PC-3 (cell line): ENCODE results near the gene ZNF160. TPM values are rescaled to one million over a fixed set of nuclear protein-coding genes. Genes with fewer than 3 reads are reported as not detected.

Source experiments
- ATAC-seq: fragments of 200-7000 bp; cut with Tn5 transposase; 2 replicates; pipeline ENCODE4 v1.9.1; 2020; ENCODE audit warnings: mild to moderate bottlenecking, moderate library complexity
- BruUV-seq: library from RNA; stranded (reverse); fragments of 400-500 nt; replicated peaks from 2 replicates; lab custom pipeline; 2021; lab: Mats Ljungman, UMichigan
- CTCF ChIA-PET: fragments of 300-600 bp; sonication (Branson Sonifier 250); formaldehyde crosslinking; loops from one replicate; lab custom pipeline; 2022; ENCODE audit warnings: antibody characterized with exemption; lab: Charles Lee
- POLR2A ChIA-PET: fragments of 300-600 bp; sonication (Branson Sonifier 250); formaldehyde crosslinking; loops from one replicate; lab custom pipeline; 2022; ENCODE audit warnings: antibody characterized with exemption; ENCODE audit not compliant: unreplicated experiment; lab: Charles Lee
- DNase-seq: peaks from one replicate; pipeline ENCODE4 v3.0.0-alpha.2; 2015
- H2AFZ ChIP-seq: fragments of 300-600 bp; sonication (generic); 2 replicates; pipeline ENCODE4 v1.6.0; 2016; ENCODE audit warnings: antibody characterized with exemption, low read length
- H3F3A ChIP-seq: fragments of 300-600 bp; sonication (generic); one replicate; pipeline ENCODE4 v1.6.0; 2017; ENCODE audit warnings: antibody characterized with exemption, low read length, control low read depth, mild to moderate bottlenecking; ENCODE audit not compliant: unreplicated experiment
- H3K27ac ChIP-seq: fragments of 300-600 bp; sonication (generic); 2 replicates; pipeline ENCODE4 v1.5.1; 2016; ENCODE audit warnings: mild to moderate bottlenecking, low read length
- H3K27me3 ChIP-seq: fragments of 300-600 bp; sonication (generic); 2 replicates; pipeline ENCODE4 v1.6.1; 2016; ENCODE audit warnings: low read length, mixed read lengths
- H3K36me3 ChIP-seq: fragments of 300-600 bp; sonication (generic); 2 replicates; pipeline ENCODE4 v1.6.1; 2016; ENCODE audit warnings: low read depth, mixed run types, low read length, mixed read lengths
- H3K4me1 ChIP-seq: fragments of 300-600 bp; sonication (generic); 2 replicates; pipeline ENCODE4 v1.5.1; 2016; ENCODE audit warnings: low read length; ENCODE audit not compliant: insufficient read depth
- H3K4me2 ChIP-seq: fragments of 300-600 bp; sonication (generic); 2 replicates; pipeline ENCODE4 v1.6.0; 2016; ENCODE audit warnings: low read length
- H3K4me3 ChIP-seq: fragments of 300-600 bp; sonication (generic); 2 replicates; pipeline ENCODE4 v1.5.1; 2016; ENCODE audit warnings: mild to moderate bottlenecking, low read length, mixed read lengths
- H3K79me2 ChIP-seq: fragments of 300-600 bp; sonication (generic); 2 replicates; pipeline ENCODE4 v1.6.1; 2017; ENCODE audit warnings: low read length, mixed read lengths
- H3K9ac ChIP-seq: fragments of 300-600 bp; sonication (generic); 2 replicates; pipeline ENCODE4 v1.6.0; 2016; ENCODE audit warnings: mild to moderate bottlenecking, low read length
- H3K9me2 ChIP-seq: fragments of 300-600 bp; sonication (generic); replicated peaks from 2 replicates; pipeline ENCODE4 v1.6.1; 2016; ENCODE audit warnings: mixed run types, low read length, mixed read lengths
- H3K9me3 ChIP-seq: fragments of 300-600 bp; sonication (generic); 2 replicates; pipeline ENCODE4 v1.6.1; 2016; ENCODE audit warnings: low read length, mixed read lengths
- H4K20me1 ChIP-seq: fragments of 300-600 bp; sonication (generic); 2 replicates; pipeline ENCODE4 v1.6.1; 2016; ENCODE audit warnings: low read length, mixed read lengths
- EZH2 ChIP-seq: fragments of 300-600 bp; sonication (generic); IDR thresholded peaks from one replicate; pipeline ENCODE4 v1.6.1; 2017; ENCODE audit warnings: antibody characterized with exemption, mild to moderate bottlenecking, low read length; ENCODE audit not compliant: unreplicated experiment
- EZH2phosphoT487 ChIP-seq: fragments of 300-600 bp; sonication (generic); IDR thresholded peaks from 2 replicates; pipeline ENCODE4 v1.6.1; 2018; ENCODE audit warnings: mild to moderate bottlenecking, antibody characterized with exemption, low read length, borderline replicate concordance
- intact Hi-C: fragments of 100-400 bp; cut with micrococcal nuclease; formaldehyde crosslinking; loops from 2 replicates; pipeline ENCODE4 v1.9.0; 2023
- total RNA-seq: library from RNA; depleted of rRNA; stranded (reverse); fragments of >200 nt; gene quantifications from 2 replicates; pipeline ENCODE4 v1.2.3, GENCODE V29; 2014
- TF ChIP-seq, protein P1 (sequence below): fragments of 300-600 bp; sonication (generic); conservative IDR thresholded peaks from 2 replicates; pipeline ENCODE4 v1.5.1; 2017; ENCODE audit warnings: antibody characterized with exemption, low read depth, mild to moderate bottlenecking, low read length

Gene ZNF160
- total RNA-seq, 1 experiment from 2014 or later, result 22.3 TPM

- H3F3A ChIP-seq, result no peaks in the 10 kb centered on the region
- H3K27ac ChIP-seq, result no peak overlapping the region
- no peaks in the 10 kb centered on the region for H3K9me3 ChIP-seq
- ChIA-PET CTCF (no interaction called here), POLR2A (no interaction called here)
- DNase-seq (no peak), ATAC-seq (no peak)
- peaks cover 94% of the 10 kb centered on the region for H3K36me3 ChIP-seq
- no peak overlapping the region for H2AFZ ChIP-seq
- H3K4me2 ChIP-seq, result no peak overlapping the region
- H3K27me3 ChIP-seq, result no peaks in the 10 kb centered on the region
- no peaks in the 10 kb centered on the region for H3K4me1 ChIP-seq
- H3K9me2 ChIP-seq, result no peaks in the 10 kb centered on the region
- H3K79me2 ChIP-seq, result 0 out of 2 replicates have a peak, but pooled peaks cover under 1% of the 10 kb centered on the region
- BruUV-seq, result no TSS peak
- no peak overlapping the region for H3K9ac ChIP-seq
- intact Hi-C loops, result no loop called here
- H3K4me3 ChIP-seq, result no peak overlapping the region
- TF ChIP-seq, protein P1, sequence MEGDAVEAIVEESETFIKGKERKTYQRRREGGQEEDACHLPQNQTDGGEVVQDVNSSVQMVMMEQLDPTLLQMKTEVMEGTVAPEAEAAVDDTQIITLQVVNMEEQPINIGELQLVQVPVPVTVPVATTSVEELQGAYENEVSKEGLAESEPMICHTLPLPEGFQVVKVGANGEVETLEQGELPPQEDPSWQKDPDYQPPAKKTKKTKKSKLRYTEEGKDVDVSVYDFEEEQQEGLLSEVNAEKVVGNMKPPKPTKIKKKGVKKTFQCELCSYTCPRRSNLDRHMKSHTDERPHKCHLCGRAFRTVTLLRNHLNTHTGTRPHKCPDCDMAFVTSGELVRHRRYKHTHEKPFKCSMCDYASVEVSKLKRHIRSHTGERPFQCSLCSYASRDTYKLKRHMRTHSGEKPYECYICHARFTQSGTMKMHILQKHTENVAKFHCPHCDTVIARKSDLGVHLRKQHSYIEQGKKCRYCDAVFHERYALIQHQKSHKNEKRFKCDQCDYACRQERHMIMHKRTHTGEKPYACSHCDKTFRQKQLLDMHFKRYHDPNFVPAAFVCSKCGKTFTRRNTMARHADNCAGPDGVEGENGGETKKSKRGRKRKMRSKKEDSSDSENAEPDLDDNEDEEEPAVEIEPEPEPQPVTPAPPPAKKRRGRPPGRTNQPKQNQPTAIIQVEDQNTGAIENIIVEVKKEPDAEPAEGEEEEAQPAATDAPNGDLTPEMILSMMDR, result no peak
- no peak for TF ChIP-seq EZH2phosphoT487
- no peak for TF ChIP-seq EZH2
- H4K20me1 ChIP-seq, result no peaks in the 10 kb centered on the region
These were observed 16.3 kb downstream of the ZNF160 start for GRCh38 chr19:53086949-53087348.

DNA sequence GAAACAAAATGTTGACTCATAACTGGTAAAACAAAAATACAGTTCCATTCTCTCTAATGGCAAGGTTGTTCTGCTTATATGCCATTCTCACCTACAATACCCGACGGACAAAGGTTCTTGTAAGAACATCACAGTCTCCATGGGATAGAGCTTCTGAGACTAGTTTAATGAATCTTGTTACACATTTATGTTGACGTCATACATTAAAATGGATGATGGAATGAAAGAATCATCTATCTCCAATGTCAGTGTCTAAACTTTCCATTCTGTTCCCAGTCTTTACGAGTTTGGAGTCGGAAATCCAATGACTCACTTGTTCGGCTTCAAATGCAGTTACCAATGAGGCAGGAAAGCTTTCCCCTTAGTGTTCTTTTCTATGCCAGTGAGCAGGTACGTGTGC lies 17.7 kb downstream of the ZNF160 start:
- no peaks in the 10 kb centered on the region for H3K27me3 ChIP-seq
- H4K20me1 ChIP-seq, result no peaks in the 10 kb centered on the region
- peaks cover 14% of the 10 kb centered on the region; the same call in 1 of the 2 replicates for H3K79me2 ChIP-seq
- intact Hi-C loops, result no loop called here
- H3K4me3 ChIP-seq, result no peak overlapping the region
- H3K9me2 ChIP-seq, result no peaks in the 10 kb centered on the region
- H2AFZ ChIP-seq, result no peak overlapping the region
- H3K27ac ChIP-seq, result no peak overlapping the region
- ATAC-seq, result no peak
- no peaks in the 10 kb centered on the region for H3K4me1 ChIP-seq
- no peak overlapping the region for H3K9ac ChIP-seq
- BruUV-seq, result no TSS peak
- peaks cover 95% of the 10 kb centered on the region for H3K36me3 ChIP-seq
- H3K9me3 ChIP-seq, result peaks cover 4% of the 10 kb centered on the region; the same call in 1 of the 2 replicates
- no peak for DNase-seq
- CTCF ChIA-PET, result no interaction called here
- no peaks in the 10 kb centered on the region for H3F3A ChIP-seq
- TF ChIP-seq EZH2, result no peak
- TF ChIP-seq EZH2phosphoT487, result no peak
- TF ChIP-seq, protein P1, result no peak
- H3K4me2 ChIP-seq, result no peak overlapping the region
- POLR2A ChIA-PET, result no interaction called here

DNA sequence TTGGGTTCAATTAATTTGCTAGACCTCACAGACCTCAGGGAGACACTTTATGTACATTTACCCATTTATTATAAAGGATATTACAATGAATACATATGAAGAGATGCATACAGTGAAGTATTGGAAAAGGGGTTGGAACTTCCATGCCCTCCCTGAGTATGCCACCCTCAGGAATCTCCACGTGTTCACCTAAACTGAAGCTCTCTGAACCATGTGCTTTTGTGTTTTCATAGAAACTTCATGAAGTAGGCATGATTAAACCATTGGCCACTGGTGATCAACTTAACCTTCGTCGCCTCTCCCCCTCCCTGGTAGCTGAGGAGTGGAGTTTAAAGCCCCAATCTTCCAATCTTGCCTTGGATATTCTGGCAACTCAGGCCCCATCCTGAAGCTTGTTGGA lies 20.3 kb downstream of the ZNF160 start:
- no peaks in the 10 kb centered on the region for H4K20me1 ChIP-seq
- CTCF ChIA-PET, result no interaction called here
- no peak for DNase-seq
- TF ChIP-seq, protein P1, result no peak
- TF ChIP-seq EZH2, result no peak
- TF ChIP-seq EZH2phosphoT487, result no peak
- intact Hi-C loops, result no loop called here
- BruUV-seq, result no TSS peak
- no peaks in the 10 kb centered on the region for H3K9me2 ChIP-seq
- H3K27ac ChIP-seq, result no peak overlapping the region
- peaks cover 6% of the 10 kb centered on the region; the same call in 1 of the 2 replicates for H3K9me3 ChIP-seq
- POLR2A ChIA-PET, result no interaction called here
- H3F3A ChIP-seq, result no peaks in the 10 kb centered on the region
- no peak overlapping the region for H2AFZ ChIP-seq
- H3K9ac ChIP-seq, result no peak overlapping the region
- H3K4me1 ChIP-seq, result no peaks in the 10 kb centered on the region
- H3K79me2 ChIP-seq, result peaks cover 19% of the 10 kb centered on the region; the same call in 1 of the 2 replicates
- no peak for ATAC-seq
- H3K4me3 ChIP-seq, result no peak overlapping the region
- H3K27me3 ChIP-seq, result no peaks in the 10 kb centered on the region
- H3K36me3 ChIP-seq, result peaks cover 94% of the 10 kb centered on the region
- no peak overlapping the region for H3K4me2 ChIP-seq
